Nephron (organoid): Measurements from ENCODE around the gene DHRSX.

Source experiments
- H3K27ac Mint-ChIP-seq, 3 experiments: 2 replicates each; pipeline ENCODE4 v1.8.0; 2020; ENCODE audit warnings: mixed read lengths in 3 of 3, mild to moderate bottlenecking in 2 of 3, moderate library complexity in 1 of 3
- H3K27me3 Mint-ChIP-seq: 2 replicates; pipeline ENCODE4 v1.8.0; 2021; ENCODE audit warnings: low read depth, mild to moderate bottlenecking, moderate library complexity, mixed read lengths
- H3K36me3 Mint-ChIP-seq: 2 replicates; pipeline ENCODE4 v1.8.0; 2020; ENCODE audit warnings: low read depth, mixed read lengths
- H3K4me1 Mint-ChIP-seq: 2 replicates; pipeline ENCODE4 v1.8.0; 2020; ENCODE audit warnings: mixed read lengths
- H3K4me3 Mint-ChIP-seq, 3 experiments: 2 replicates each; pipeline ENCODE4 v1.8.0; 2020; ENCODE audit warnings: mild to moderate bottlenecking in 3 of 3, mixed read lengths in 3 of 3, moderate library complexity in 2 of 3
- H3K9me3 Mint-ChIP-seq: 2 replicates; pipeline ENCODE4 v1.8.0; 2020; ENCODE audit warnings: mixed read lengths
- TF ChIP-seq, protein P1 (sequence below), 3 experiments: fragments of 200-600 bp; sonication (generic); IDR thresholded peaks; one replicate each; pipeline ENCODE4 v1.5.0; 2021; ENCODE audit warnings: antibody characterized with exemption in 3 of 3; ENCODE audit not compliant: unreplicated experiment in 3 of 3

DHRSX gene

DNA sequence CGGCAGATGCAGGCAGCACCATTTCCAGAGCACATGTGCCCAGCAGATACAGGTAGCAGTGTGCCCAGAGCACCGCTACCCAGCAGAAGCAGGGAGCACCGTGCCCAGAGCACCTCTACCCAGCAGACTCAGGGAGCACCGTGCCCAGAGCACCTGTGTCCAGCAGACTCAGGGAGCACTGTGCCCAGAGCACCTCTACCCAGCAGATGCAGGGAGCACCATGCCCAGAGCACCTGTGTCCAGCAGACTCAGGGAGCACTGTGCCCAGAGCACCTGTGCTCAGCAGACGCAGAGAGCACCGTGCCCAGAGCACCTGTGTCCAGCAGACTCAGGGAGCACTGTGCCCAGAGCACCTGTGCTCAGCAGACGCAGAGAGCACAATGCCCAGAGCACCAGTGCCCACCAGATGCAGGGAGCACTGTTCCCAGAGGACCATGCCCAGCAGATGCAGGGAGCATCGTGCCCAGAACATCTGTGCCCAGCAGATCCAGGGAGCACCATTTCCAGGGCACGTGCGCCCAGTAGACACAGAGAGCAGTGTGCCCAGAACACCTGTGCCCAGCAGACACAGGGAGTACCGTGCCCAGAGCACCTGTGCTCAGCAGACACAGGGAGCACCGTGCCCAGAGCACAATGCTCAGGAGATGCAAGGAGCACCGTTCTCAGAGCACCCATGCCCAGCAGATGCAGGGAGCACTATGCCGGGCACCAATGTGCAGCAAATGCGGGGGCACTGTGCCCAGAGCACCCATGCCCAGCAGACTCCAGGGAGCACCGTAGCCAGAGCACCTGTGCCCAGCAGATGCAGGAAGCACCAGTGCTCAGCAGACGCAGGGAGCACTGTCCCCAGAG, 236.4 kb downstream of the DHRSX start:
- Mint-ChIP-seq H3K4me3 (no peak overlapping the region), H3K4me1 (no peaks in the 10 kb centered on the region), H3K36me3 (peaks cover 10% of the 10 kb centered on the region), H3K27ac (no peak overlapping the region), H3K9me3 (no peaks in the 10 kb centered on the region), H3K27me3 (no peaks in the 10 kb centered on the region)
- TF ChIP-seq, protein P1, sequence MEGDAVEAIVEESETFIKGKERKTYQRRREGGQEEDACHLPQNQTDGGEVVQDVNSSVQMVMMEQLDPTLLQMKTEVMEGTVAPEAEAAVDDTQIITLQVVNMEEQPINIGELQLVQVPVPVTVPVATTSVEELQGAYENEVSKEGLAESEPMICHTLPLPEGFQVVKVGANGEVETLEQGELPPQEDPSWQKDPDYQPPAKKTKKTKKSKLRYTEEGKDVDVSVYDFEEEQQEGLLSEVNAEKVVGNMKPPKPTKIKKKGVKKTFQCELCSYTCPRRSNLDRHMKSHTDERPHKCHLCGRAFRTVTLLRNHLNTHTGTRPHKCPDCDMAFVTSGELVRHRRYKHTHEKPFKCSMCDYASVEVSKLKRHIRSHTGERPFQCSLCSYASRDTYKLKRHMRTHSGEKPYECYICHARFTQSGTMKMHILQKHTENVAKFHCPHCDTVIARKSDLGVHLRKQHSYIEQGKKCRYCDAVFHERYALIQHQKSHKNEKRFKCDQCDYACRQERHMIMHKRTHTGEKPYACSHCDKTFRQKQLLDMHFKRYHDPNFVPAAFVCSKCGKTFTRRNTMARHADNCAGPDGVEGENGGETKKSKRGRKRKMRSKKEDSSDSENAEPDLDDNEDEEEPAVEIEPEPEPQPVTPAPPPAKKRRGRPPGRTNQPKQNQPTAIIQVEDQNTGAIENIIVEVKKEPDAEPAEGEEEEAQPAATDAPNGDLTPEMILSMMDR (IDR thresholded peaks at IDR 0.05; ENCODE audit: unreplicated experiment in 3 of 3), result no peak

DNA sequence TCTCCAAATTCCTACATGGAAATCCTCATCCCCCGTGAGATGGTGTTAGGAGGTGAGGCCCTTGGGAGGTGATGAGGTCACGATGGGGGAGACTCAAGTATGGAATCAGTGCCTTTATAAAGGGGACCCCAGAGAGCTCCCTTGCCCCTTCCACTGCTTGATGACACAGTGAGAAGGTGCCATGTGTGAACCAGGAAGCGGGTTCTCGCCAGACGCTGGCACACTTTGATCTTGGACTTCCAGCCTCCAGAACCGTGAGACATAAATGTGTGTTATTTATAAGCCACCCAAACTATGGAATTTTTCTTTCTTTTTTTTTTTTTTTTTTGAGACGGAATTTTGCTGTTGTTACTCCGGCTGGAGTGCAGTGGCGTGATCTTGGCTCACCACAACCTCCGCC, 237.6 kb downstream of the DHRSX start:
- H3K4me3 Mint-ChIP-seq, result no peak overlapping the region

DNA sequence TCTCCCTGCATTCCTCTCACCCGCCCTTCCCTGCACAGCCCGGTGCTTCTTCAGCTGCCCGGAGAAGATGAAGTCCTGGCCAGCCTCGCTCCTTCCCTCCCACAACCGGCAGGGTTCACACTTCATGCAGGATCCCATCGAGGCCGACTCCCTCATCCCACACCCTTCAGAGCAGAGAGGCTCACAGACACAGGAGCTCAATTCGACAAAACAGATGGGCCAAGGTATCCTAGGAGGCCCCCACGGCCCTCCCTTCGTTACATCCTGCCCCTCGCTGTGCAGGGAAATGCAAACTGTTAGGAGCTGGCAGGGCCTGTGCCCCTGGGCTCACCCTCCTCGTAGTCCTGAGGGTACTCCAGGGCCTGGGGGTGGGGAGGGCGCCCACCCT, 238.1 kb downstream of the DHRSX start:
- H3K36me3 Mint-ChIP-seq, result peaks cover 10% of the 10 kb centered on the region
- H3K9me3 Mint-ChIP-seq, result no peaks in the 10 kb centered on the region
- peak overlapping the region in 2 of 3 experiments; percentile 2 to 42 for H3K27ac Mint-ChIP-seq
- H3K27me3 Mint-ChIP-seq, result no peaks in the 10 kb centered on the region
- H3K4me1 Mint-ChIP-seq, result no peaks in the 10 kb centered on the region
- TF ChIP-seq, protein P1 (IDR thresholded peaks at IDR 0.05; ENCODE audit: unreplicated experiment in 3 of 3), result no peak
- H3K4me3 Mint-ChIP-seq, result no peak overlapping the region

More for the DNA sequence above, 237.6 kb downstream of the DHRSX start:
- Mint-ChIP-seq H3K27ac (peak overlapping the region in 1 of 3 experiments; percentile 2), H3K9me3 (no peaks in the 10 kb centered on the region), H3K36me3 (peaks cover 10% of the 10 kb centered on the region), H3K27me3 (no peaks in the 10 kb centered on the region), H3K4me1 (no peaks in the 10 kb centered on the region)
- TF ChIP-seq, protein P1 (IDR thresholded peaks at IDR 0.05; ENCODE audit: unreplicated experiment in 3 of 3), result no peak

DNA sequence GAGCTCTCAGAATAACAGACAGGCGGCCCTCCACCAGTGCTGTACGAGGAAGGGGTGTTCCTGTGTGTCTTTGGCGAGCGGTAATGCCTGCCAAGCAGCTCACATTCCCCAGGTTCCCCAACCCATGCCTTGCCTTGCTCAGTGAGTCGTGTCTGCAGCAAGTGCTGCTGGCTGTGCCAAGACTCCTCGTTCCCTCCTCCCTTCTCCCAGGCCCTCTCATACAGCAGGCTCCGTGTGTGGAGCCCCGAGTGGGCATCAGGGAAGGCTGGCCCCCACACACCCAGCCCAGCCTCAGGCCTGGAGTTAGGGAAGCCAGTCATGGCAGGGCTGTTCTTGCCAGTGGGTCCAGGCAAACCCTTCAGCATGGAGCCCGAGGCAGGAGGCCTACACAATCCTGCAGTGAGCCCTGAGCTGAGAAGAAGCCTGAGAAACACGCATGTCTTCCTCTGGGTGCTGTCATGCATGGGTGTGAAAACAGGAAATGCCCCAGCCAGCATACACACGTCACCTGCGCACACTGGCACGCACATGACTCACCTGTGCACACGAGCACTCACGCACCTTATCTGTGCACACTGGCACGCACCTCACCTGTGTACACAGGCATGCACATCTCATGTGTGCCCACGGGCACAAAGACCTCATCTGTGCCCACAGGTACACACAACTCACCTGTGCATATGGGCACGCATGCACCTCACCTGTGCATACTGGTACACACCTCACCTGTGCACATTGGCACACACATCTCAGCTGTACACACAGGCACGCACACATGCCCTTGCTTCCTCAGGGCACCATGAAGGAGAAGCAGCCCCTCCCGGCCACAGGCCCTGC, 238.7 kb downstream of the DHRSX start:
- Mint-ChIP-seq H3K27me3 (no peaks in the 10 kb centered on the region), H3K9me3 (no peaks in the 10 kb centered on the region), H3K36me3 (peaks cover 10% of the 10 kb centered on the region), H3K4me3 (no peak overlapping the region), H3K4me1 (no peaks in the 10 kb centered on the region), H3K27ac (peak overlapping the region in 2 of 3 experiments; percentile 2 to 42)
- TF ChIP-seq, protein P1 (IDR thresholded peaks at IDR 0.05; ENCODE audit: unreplicated experiment in 3 of 3), result no peak

DNA sequence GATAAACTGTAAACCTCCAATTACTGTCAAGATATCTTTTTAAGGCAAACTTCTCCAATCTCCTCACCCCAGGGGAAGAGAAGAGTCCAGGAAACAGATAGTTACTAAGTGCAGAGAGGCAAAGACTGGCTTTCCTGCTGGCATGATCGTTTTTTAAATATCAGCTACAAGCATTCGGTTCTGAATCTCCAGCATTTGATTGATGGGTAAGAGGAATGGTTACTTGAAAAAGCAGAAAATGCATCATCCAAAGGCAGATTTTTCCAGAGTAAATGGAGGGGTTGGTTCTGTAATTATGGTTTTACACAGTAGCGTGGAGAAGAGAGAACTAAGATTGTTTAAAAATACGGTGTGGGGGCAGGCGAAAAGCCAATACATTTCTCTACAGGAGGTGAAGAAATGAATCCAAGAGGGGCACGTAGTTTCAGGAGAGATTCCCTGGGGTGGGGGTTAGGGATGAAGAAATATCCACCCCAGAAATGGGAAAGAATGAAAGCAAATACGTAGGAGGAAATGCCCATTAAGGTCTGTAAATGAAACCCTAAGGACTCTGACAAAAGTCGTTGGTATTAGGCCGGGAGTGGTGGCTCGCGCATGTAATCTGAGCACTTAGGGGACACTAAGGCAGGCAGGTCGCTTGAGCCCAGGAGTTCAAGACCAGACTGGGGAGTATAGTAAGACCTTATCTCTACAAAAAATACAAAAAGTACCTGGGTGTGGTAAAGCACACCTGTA, 248.3 kb downstream of the DHRSX start:
- H3K4me1 Mint-ChIP-seq, result peaks cover 7% of the 10 kb centered on the region
- TF ChIP-seq, protein P1 (IDR thresholded peaks at IDR 0.05; ENCODE audit: unreplicated experiment in 3 of 3), result no peak
- H3K27ac Mint-ChIP-seq, result no peak overlapping the region
- no peak overlapping the region for H3K4me3 Mint-ChIP-seq
- H3K36me3 Mint-ChIP-seq, result peaks cover 32% of the 10 kb centered on the region
- no peaks in the 10 kb centered on the region for H3K27me3 Mint-ChIP-seq
- peaks cover 5% of the 10 kb centered on the region for H3K9me3 Mint-ChIP-seq
